ENCODE data around the gene KCNJ13.
"Not testable (repeated sequence)": the region's sequence is repeated elsewhere in the genome, so short reads cannot be mapped to it uniquely, and the experiment has no call there.

DNA sequence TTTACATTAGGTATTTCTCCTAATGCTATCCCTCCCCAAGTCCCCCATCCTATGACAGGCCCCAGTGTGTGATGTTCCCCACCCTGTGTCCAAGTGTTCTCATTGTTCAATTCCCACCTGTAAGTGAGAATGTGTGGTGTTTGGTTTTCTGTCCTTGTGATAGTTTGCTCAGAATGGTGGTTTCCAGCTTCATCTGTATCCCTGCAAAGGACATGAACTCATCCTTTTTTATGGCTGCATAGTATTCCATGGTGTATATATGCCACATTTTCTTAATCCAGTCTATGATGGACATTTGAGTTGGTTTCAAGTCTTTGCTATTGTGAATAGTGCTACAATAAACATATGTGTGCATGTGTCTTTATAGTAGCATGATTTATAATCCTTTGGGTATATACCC lies 56.3 kb downstream of the KCNJ13 start:
- TF ChIP-seq, protein P1, sequence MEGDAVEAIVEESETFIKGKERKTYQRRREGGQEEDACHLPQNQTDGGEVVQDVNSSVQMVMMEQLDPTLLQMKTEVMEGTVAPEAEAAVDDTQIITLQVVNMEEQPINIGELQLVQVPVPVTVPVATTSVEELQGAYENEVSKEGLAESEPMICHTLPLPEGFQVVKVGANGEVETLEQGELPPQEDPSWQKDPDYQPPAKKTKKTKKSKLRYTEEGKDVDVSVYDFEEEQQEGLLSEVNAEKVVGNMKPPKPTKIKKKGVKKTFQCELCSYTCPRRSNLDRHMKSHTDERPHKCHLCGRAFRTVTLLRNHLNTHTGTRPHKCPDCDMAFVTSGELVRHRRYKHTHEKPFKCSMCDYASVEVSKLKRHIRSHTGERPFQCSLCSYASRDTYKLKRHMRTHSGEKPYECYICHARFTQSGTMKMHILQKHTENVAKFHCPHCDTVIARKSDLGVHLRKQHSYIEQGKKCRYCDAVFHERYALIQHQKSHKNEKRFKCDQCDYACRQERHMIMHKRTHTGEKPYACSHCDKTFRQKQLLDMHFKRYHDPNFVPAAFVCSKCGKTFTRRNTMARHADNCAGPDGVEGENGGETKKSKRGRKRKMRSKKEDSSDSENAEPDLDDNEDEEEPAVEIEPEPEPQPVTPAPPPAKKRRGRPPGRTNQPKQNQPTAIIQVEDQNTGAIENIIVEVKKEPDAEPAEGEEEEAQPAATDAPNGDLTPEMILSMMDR (IDR thresholded peaks at IDR 0.05; ENCODE audit: poor library complexity, severe bottlenecking) = not testable (repeated sequence)
- TF ChIP-seq EZH2 (IDR thresholded peaks at IDR 0.05; ENCODE audit: borderline replicate concordance, insufficient read depth, low read length, poor library complexity, severe bottlenecking); TAF1 (IDR thresholded peaks at IDR 0.05; ENCODE audit: low read depth); POLR2AphosphoS5 (IDR thresholded peaks at IDR 0.05); SMC3 (conservative IDR thresholded peaks at IDR 0.05; ENCODE audit: poor library complexity); EP300 (conservative IDR thresholded peaks at IDR 0.05; ENCODE audit: poor library complexity, severe bottlenecking): not testable (repeated sequence)

Data from neural cell (in vitro differentiated cells).